ENCODE data around the gene OR4K2. TPM values are rescaled to one million over a fixed set of nuclear protein-coding genes. Genes with fewer than 3 reads are reported as not detected.

The OR4K2 gene
- total RNA-seq, 1 experiment from 2014 or later: not detected

- Histone ChIP-seq H3K4me1 (ENCODE audit: control insufficient read depth, insufficient read depth, low read length) (no peaks in the 10 kb centered on the region), H3K27ac (ENCODE audit: low read length) (no peak overlapping the region), H3K36me3 (ENCODE audit: control insufficient read depth, insufficient read depth, low read length) (no peaks in the 10 kb centered on the region), H3K4me3 (ENCODE audit: low read depth in 2 of 2, low read length in 2 of 2) (no peak overlapping the region), H3K27me3 (ENCODE audit: control insufficient read depth, insufficient read depth, low read length) (no peaks in the 10 kb centered on the region), H3K9me3 (ENCODE audit: control insufficient read depth, insufficient read depth, low read depth, low read length) (no peaks in the 10 kb centered on the region)
- in situ Hi-C loops (cut with HindIII; ENCODE audit: low pct_unique_long_range_greater_than_20kb, low sequenced_read_pairs): no loop called here
- BruUV-seq (replicated peaks): no TSS peak
- ATAC-seq (no peak), DNase-seq (ENCODE audit: low read depth, low spot score) (no peak)
- POLR2A ChIA-PET: no interaction called here
- TF ChIP-seq, protein P1, sequence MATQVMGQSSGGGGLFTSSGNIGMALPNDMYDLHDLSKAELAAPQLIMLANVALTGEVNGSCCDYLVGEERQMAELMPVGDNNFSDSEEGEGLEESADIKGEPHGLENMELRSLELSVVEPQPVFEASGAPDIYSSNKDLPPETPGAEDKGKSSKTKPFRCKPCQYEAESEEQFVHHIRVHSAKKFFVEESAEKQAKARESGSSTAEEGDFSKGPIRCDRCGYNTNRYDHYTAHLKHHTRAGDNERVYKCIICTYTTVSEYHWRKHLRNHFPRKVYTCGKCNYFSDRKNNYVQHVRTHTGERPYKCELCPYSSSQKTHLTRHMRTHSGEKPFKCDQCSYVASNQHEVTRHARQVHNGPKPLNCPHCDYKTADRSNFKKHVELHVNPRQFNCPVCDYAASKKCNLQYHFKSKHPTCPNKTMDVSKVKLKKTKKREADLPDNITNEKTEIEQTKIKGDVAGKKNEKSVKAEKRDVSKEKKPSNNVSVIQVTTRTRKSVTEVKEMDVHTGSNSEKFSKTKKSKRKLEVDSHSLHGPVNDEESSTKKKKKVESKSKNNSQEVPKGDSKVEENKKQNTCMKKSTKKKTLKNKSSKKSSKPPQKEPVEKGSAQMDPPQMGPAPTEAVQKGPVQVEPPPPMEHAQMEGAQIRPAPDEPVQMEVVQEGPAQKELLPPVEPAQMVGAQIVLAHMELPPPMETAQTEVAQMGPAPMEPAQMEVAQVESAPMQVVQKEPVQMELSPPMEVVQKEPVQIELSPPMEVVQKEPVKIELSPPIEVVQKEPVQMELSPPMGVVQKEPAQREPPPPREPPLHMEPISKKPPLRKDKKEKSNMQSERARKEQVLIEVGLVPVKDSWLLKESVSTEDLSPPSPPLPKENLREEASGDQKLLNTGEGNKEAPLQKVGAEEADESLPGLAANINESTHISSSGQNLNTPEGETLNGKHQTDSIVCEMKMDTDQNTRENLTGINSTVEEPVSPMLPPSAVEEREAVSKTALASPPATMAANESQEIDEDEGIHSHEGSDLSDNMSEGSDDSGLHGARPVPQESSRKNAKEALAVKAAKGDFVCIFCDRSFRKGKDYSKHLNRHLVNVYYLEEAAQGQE (IDR thresholded peaks at IDR 0.05; ENCODE audit: insufficient read depth in 1 of 2, low read depth in 2 of 2, low read length in 1 of 2): no peak
- TF ChIP-seq POLR2AphosphoS5 (IDR thresholded peaks at IDR 0.05; ENCODE audit: low read depth, low read length) (no peak), SIN3A (IDR thresholded peaks at IDR 0.05; ENCODE audit: borderline replicate concordance, insufficient read depth, low read depth, low read length) (no peak), TCF7L2 (IDR thresholded peaks at IDR 0.05; ENCODE audit: low read depth, low read length) (no peak)
- TF ChIP-seq, protein P2, sequence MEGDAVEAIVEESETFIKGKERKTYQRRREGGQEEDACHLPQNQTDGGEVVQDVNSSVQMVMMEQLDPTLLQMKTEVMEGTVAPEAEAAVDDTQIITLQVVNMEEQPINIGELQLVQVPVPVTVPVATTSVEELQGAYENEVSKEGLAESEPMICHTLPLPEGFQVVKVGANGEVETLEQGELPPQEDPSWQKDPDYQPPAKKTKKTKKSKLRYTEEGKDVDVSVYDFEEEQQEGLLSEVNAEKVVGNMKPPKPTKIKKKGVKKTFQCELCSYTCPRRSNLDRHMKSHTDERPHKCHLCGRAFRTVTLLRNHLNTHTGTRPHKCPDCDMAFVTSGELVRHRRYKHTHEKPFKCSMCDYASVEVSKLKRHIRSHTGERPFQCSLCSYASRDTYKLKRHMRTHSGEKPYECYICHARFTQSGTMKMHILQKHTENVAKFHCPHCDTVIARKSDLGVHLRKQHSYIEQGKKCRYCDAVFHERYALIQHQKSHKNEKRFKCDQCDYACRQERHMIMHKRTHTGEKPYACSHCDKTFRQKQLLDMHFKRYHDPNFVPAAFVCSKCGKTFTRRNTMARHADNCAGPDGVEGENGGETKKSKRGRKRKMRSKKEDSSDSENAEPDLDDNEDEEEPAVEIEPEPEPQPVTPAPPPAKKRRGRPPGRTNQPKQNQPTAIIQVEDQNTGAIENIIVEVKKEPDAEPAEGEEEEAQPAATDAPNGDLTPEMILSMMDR (IDR thresholded peaks at IDR 0.05): no peak
- CTCF ChIA-PET: no interaction called here
- intact Hi-C loops (cut with micrococcal nuclease; ENCODE audit: unreplicated experiment): no loop called here
Observed at GRCh38 chr14:19906665-19907064, 31.7 kb downstream of the OR4K2 start.

- no peak for ATAC-seq
- in situ Hi-C loops (cut with HindIII; ENCODE audit: low pct_unique_long_range_greater_than_20kb, low sequenced_read_pairs) (no loop called here), intact Hi-C loops (cut with micrococcal nuclease; ENCODE audit: unreplicated experiment) (no loop called here)
- H3K9me3 ChIP-seq (ENCODE audit: control insufficient read depth, insufficient read depth, low read depth, low read length): no peaks in the 10 kb centered on the region
- BruUV-seq (replicated peaks): no TSS peak
- no peaks in the 10 kb centered on the region for H3K27me3 ChIP-seq (ENCODE audit: control insufficient read depth, insufficient read depth, low read length)
- POLR2A ChIA-PET: no interaction called here
- TF ChIP-seq, protein P2 (IDR thresholded peaks at IDR 0.05): no peak
- no peak for TF ChIP-seq TCF7L2 (IDR thresholded peaks at IDR 0.05; ENCODE audit: low read depth, low read length)
- TF ChIP-seq POLR2AphosphoS5 (IDR thresholded peaks at IDR 0.05; ENCODE audit: low read depth, low read length): no peak
- TF ChIP-seq SIN3A (IDR thresholded peaks at IDR 0.05; ENCODE audit: borderline replicate concordance, insufficient read depth, low read depth, low read length): no peak
- TF ChIP-seq, protein P1 (IDR thresholded peaks at IDR 0.05; ENCODE audit: insufficient read depth in 1 of 2, low read depth in 2 of 2, low read length in 1 of 2): no peak
- DNase-seq (ENCODE audit: low read depth, low spot score): no peak
- no peaks in the 10 kb centered on the region for H3K4me1 ChIP-seq (ENCODE audit: control insufficient read depth, insufficient read depth, low read length)
- H3K27ac ChIP-seq (ENCODE audit: low read length): no peak overlapping the region
- no peak overlapping the region for H3K4me3 ChIP-seq (ENCODE audit: low read depth in 2 of 2, low read length in 2 of 2)
- CTCF ChIA-PET: no interaction called here
- no peaks in the 10 kb centered on the region for H3K36me3 ChIP-seq (ENCODE audit: control insufficient read depth, insufficient read depth, low read length)
Observed at GRCh38 chr14:19911114-19911513, 36.2 kb downstream of the OR4K2 start.

All from Panc1 (cell line).